Measurements from ENCODE around the gene PTK7.
"Not testable (repeated sequence)": the region's sequence is repeated elsewhere in the genome, so short reads cannot be mapped to it uniquely, and the experiment has no call there.

PTK7 gene

GRCh38 chr6:43075670-43076463 is at the start of gene PTK7:
PTK7 (plus strand) TSS chr6:43076314; CDS start chr6:43076489, 175 bp downstream.
- peak; percentile 92 for DNase-seq

GRCh38 chr6:43026365-43026764 is 49.7 kb upstream of the PTK7 start:
- DNase-seq = no peak

- DNase-seq = no peak
Measured at GRCh38 chr6:43029120-43029519, 47.0 kb upstream of the PTK7 start.

- no peak for DNase-seq
Measured at GRCh38 chr6:43032326-43032725, 43.8 kb upstream of the PTK7 start.

GRCh38 chr6:43033496-43034189 is 42.5 kb upstream of the PTK7 start:
- no peak for DNase-seq

GRCh38 chr6:43034190-43034525 is 42.0 kb upstream of the PTK7 start:
- DNase-seq = no peak

GRCh38 chr6:43035495-43036194 is 40.5 kb upstream of the PTK7 start:
- no peak for DNase-seq

GRCh38 chr6:43036712-43037111 is 39.4 kb upstream of the PTK7 start:
- DNase-seq = no peak

GRCh38 chr6:43037197-43037596 is 38.9 kb upstream of the PTK7 start:
- no peak for DNase-seq

- no peak for DNase-seq
Measured at GRCh38 chr6:43037706-43038105, 38.4 kb upstream of the PTK7 start.

GRCh38 chr6:43038727-43039126 is 37.4 kb upstream of the PTK7 start:
- DNase-seq = no peak

GRCh38 chr6:43040542-43041257 is 35.4 kb upstream of the PTK7 start:
- no peak for DNase-seq

- DNase-seq = not testable (repeated sequence)
Measured at GRCh38 chr6:43041475-43041874, 34.6 kb upstream of the PTK7 start.

- no peak for DNase-seq
Measured at GRCh38 chr6:43043310-43043709, 32.8 kb upstream of the PTK7 start.

GRCh38 chr6:43045371-43045930 is 30.7 kb upstream of the PTK7 start:
- DNase-seq = no peak

GRCh38 chr6:43047998-43048397 is 28.1 kb upstream of the PTK7 start:
- no peak for DNase-seq

- no peak for DNase-seq
Measured at GRCh38 chr6:43050981-43051380, 25.1 kb upstream of the PTK7 start.

GRCh38 chr6:43052225-43052841 is 23.8 kb upstream of the PTK7 start:
- no peak for DNase-seq

- peak; percentile 44 for DNase-seq
Measured at GRCh38 chr6:43052842-43053544, 23.1 kb upstream of the PTK7 start.

GRCh38 chr6:43053545-43054205 is 22.4 kb upstream of the PTK7 start, which contains the start of gene CUL7:
CUL7 (minus strand) TSS chr6:43053851; CDS start chr6:43052788, 1,063 bp downstream.
- peak; percentile 98 for DNase-seq
